Measurements from ENCODE around the gene RAD51B.

RAD51B gene

GRCh38 chr14:68174446-68174845, 354.9 kb downstream of the RAD51B start (continued):
- no peak for TF ChIP-seq FEZF1 (tag by site-specific recombination; IDR thresholded peaks at IDR 0.05)
- no peak for TF ChIP-seq BCL11B (tag by site-specific recombination; IDR thresholded peaks at IDR 0.05; ENCODE audit: low read depth)
- no peak for TF ChIP-seq ZNF175 (tag by site-specific recombination; IDR thresholded peaks at IDR 0.05)
- TF ChIP-seq, protein P1, sequence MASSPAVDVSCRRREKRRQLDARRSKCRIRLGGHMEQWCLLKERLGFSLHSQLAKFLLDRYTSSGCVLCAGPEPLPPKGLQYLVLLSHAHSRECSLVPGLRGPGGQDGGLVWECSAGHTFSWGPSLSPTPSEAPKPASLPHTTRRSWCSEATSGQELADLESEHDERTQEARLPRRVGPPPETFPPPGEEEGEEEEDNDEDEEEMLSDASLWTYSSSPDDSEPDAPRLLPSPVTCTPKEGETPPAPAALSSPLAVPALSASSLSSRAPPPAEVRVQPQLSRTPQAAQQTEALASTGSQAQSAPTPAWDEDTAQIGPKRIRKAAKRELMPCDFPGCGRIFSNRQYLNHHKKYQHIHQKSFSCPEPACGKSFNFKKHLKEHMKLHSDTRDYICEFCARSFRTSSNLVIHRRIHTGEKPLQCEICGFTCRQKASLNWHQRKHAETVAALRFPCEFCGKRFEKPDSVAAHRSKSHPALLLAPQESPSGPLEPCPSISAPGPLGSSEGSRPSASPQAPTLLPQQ (tag by site-specific recombination; IDR thresholded peaks at IDR 0.05), result no peak

DNA sequence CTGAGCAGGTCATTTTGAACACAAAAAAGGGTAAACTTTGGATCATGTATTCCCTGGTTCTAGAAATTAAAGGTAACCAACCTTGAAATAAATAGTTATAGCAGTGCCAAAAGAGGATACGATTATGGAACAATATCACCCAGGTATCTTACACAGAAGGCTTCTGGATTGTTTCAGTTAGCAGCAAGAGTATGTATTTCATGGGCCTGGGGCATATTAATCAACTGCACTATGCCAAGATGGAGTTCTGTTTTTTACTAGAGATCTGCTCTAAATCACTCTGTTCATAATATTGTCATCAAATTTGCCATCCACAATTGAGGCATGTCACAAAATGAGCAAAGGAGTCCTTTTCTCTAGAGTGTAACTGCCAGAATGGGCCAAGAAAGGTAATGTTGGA, 357.1 kb downstream of the RAD51B start:
- TF ChIP-seq ZFP3 (tag by site-specific recombination; IDR thresholded peaks at IDR 0.05; ENCODE audit: low read depth) (no peak), SP2 (tag by site-specific recombination; IDR thresholded peaks at IDR 0.05) (no peak), ZSCAN16 (tag by site-specific recombination; IDR thresholded peaks at IDR 0.05) (no peak), ZBTB6 (tag by site-specific recombination; IDR thresholded peaks at IDR 0.05) (no peak), ZNF2 (tag by site-specific recombination; IDR thresholded peaks at IDR 0.05) (no peak), ZNF664 (tag by site-specific recombination; IDR thresholded peaks at IDR 0.05) (no peak), ZBTB44 (tag by site-specific recombination; IDR thresholded peaks at IDR 0.05) (no peak), SCRT1 (tag by site-specific recombination; IDR thresholded peaks at IDR 0.05; ENCODE audit: borderline replicate concordance) (no peak), ZBTB11 (tag by site-specific recombination; conservative IDR thresholded peaks at IDR 0.05; ENCODE audit: low read depth) (no peak), ZNF280C (tag by site-specific recombination; IDR thresholded peaks at IDR 0.05) (no peak), ZNF529 (tag by site-specific recombination; IDR thresholded peaks at IDR 0.05; ENCODE audit: insufficient replicate concordance) (no peak)
- TF ChIP-seq, protein P2, sequence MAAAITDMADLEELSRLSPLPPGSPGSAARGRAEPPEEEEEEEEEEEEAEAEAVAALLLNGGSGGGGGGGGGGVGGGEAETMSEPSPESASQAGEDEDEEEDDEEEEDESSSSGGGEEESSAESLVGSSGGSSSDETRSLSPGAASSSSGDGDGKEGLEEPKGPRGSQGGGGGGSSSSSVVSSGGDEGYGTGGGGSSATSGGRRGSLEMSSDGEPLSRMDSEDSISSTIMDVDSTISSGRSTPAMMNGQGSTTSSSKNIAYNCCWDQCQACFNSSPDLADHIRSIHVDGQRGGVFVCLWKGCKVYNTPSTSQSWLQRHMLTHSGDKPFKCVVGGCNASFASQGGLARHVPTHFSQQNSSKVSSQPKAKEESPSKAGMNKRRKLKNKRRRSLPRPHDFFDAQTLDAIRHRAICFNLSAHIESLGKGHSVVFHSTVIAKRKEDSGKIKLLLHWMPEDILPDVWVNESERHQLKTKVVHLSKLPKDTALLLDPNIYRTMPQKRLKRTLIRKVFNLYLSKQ (tag by site-specific recombination; IDR thresholded peaks at IDR 0.05; ENCODE audit: borderline replicate concordance), result no peak
- Histone ChIP-seq H3K4me3 (ENCODE audit: low read depth, low read length) (no peak overlapping the region), H3K36me3 (ENCODE audit: control insufficient read depth in 2 of 2, insufficient read depth in 1 of 2, low read length in 2 of 2) (no peaks in the 10 kb centered on the region), H3K27ac (ENCODE audit: extremely low read depth, low read depth, low read length) (no peak overlapping the region), H3K4me1 (ENCODE audit: control insufficient read depth, insufficient read depth, low read length) (peaks cover 8% of the 10 kb centered on the region), H3K9me3 (ENCODE audit: control insufficient read depth, insufficient read depth, low read depth, low read length) (no peaks in the 10 kb centered on the region)
- POLR2A ChIA-PET, result no interaction called here
- CTCF ChIA-PET, result no interaction called here

Measured in HEK293 (cell line).